HG02798 (cell line): Measurements from ENCODE around the gene FRMD4A.

ENCODE experiments used
- ATAC-seq: cut with Tn5 transposase; IDR thresholded peaks from one replicate; pipeline ENCODE4 v1.9.1; 2021; ENCODE audit warnings: mild to moderate bottlenecking; ENCODE audit not compliant: unreplicated experiment, poor library complexity

The FRMD4A gene

GRCh38 chr10:14330388-14331061 is at the start of gene FRMD4A:
Gene FRMD4A (minus strand): TSS chr10:14330924.
- ATAC-seq, result no peak

GRCh38 chr10:14379556-14380280 is 49.0 kb upstream of the FRMD4A start:
- ATAC-seq, result no peak

- ATAC-seq, result no peak
Observed at GRCh38 chr10:14378387-14378960, 47.8 kb upstream of the FRMD4A start.

- no peak for ATAC-seq
Observed at GRCh38 chr10:14377591-14378175, 47.0 kb upstream of the FRMD4A start.

- no peak for ATAC-seq
Observed at GRCh38 chr10:14374745-14375445, 44.2 kb upstream of the FRMD4A start.

GRCh38 chr10:14372606-14373005 is 41.9 kb upstream of the FRMD4A start:
- no peak for ATAC-seq

- ATAC-seq, result no peak
Observed at GRCh38 chr10:14371581-14371980, 40.9 kb upstream of the FRMD4A start.

- no peak for ATAC-seq
Observed at GRCh38 chr10:14370894-14371293, 40.2 kb upstream of the FRMD4A start.

- no peak for ATAC-seq
Observed at GRCh38 chr10:14369906-14370305, 39.2 kb upstream of the FRMD4A start.

- no peak for ATAC-seq
Observed at GRCh38 chr10:14366760-14367159, 36.0 kb upstream of the FRMD4A start.

GRCh38 chr10:14365266-14365665 is 34.5 kb upstream of the FRMD4A start:
- no peak for ATAC-seq

GRCh38 chr10:14362104-14362503 is 31.4 kb upstream of the FRMD4A start:
- ATAC-seq, result no peak

GRCh38 chr10:14360961-14361360 is 30.2 kb upstream of the FRMD4A start:
- no peak for ATAC-seq

- ATAC-seq, result no peak
Observed at GRCh38 chr10:14360515-14360914, 29.8 kb upstream of the FRMD4A start.

GRCh38 chr10:14358886-14359573 is 28.3 kb upstream of the FRMD4A start:
- no peak for ATAC-seq

GRCh38 chr10:14356921-14357320 is 26.2 kb upstream of the FRMD4A start:
- no peak for ATAC-seq

- ATAC-seq, result no peak
Observed at GRCh38 chr10:14355750-14356149, 25.0 kb upstream of the FRMD4A start.

GRCh38 chr10:14353291-14353913 is 22.7 kb upstream of the FRMD4A start:
- no peak for ATAC-seq

- ATAC-seq, result no peak
Observed at GRCh38 chr10:14350006-14350405, 19.3 kb upstream of the FRMD4A start.

- ATAC-seq, result no peak
Observed at GRCh38 chr10:14349081-14349480, 18.4 kb upstream of the FRMD4A start.
